DND-41 (cell line): ENCODE results near the gene SDSL.

Experiments
- ATAC-seq: fragments of 200-7000 bp; cut with Tn5 transposase; 3 replicates; pipeline ENCODE4 v1.9.1; 2021; ENCODE audit warnings: low read depth; ENCODE audit not compliant: insufficient read depth
- DNase-seq: peaks from one replicate; pipeline ENCODE4 v3.0.0-alpha.2; 2020
- H2AFZ ChIP-seq: 2 replicates; pipeline ENCODE4 v1.6.0; 2012; ENCODE audit warnings: low read depth, low read length
- H3K27ac ChIP-seq: 2 replicates; pipeline ENCODE4 v1.5.1; 2012; ENCODE audit warnings: low read length, inconsistent platforms
- H3K27me3 ChIP-seq: fragments of 200-600 bp; sonication (generic); 2 replicates; pipeline ENCODE4 v1.6.0; 2012; ENCODE audit warnings: low read length, mild to moderate bottlenecking, inconsistent platforms; ENCODE audit not compliant: insufficient read depth, poor library complexity
- H3K36me3 ChIP-seq: 2 replicates; pipeline ENCODE4 v1.5.1; 2012; ENCODE audit warnings: low read length, inconsistent platforms; ENCODE audit not compliant: insufficient read depth
- H3K4me1 ChIP-seq: 2 replicates; pipeline ENCODE4 v1.5.1; 2012; ENCODE audit warnings: mild to moderate bottlenecking, low read length; ENCODE audit not compliant: insufficient read depth
- H3K4me2 ChIP-seq: 2 replicates; pipeline ENCODE4 v1.6.0; 2012; ENCODE audit warnings: mild to moderate bottlenecking, moderate library complexity, low read length, inconsistent platforms; ENCODE audit not compliant: insufficient read depth
- H3K4me3 ChIP-seq, 2 experiments: fragments of 200-600 bp in 1 of 2; shearing (Covaris generic) in 1 of 2; 2 replicates each; pipeline ENCODE4 v1.5.1; 2012 to 2016; ENCODE audit warnings: inconsistent platforms in 2 of 2, low read length in 2 of 2, mild to moderate bottlenecking in 2 of 2, low read depth in 1 of 2, moderate library complexity in 1 of 2
- H3K79me2 ChIP-seq: 2 replicates; pipeline ENCODE4 v1.6.0; 2012; ENCODE audit warnings: low read length, inconsistent platforms; ENCODE audit not compliant: insufficient read depth
- H3K9ac ChIP-seq: 2 replicates; pipeline ENCODE4 v1.6.0; 2012; ENCODE audit warnings: low read depth, mild to moderate bottlenecking, inconsistent platforms, low read length, moderate library complexity
- H3K9me3 ChIP-seq: 2 replicates; pipeline ENCODE4 v1.5.1; 2012; ENCODE audit warnings: low read length, moderate library complexity, mild to moderate bottlenecking, inconsistent platforms; ENCODE audit not compliant: insufficient read depth, severe bottlenecking
- H4K20me1 ChIP-seq: 2 replicates; pipeline ENCODE4 v1.6.0; 2012; ENCODE audit warnings: low read length; ENCODE audit not compliant: insufficient read depth
- CTCF ChIP-seq: IDR thresholded peaks from 2 replicates; pipeline ENCODE4 v1.5.1; 2012; ENCODE audit warnings: borderline replicate concordance, low read length, moderate library complexity, mild to moderate bottlenecking; ENCODE audit not compliant: poor library complexity, severe bottlenecking; ENCODE audit errors: extremely low read depth
- EZH2 ChIP-seq: IDR thresholded peaks from 3 replicates; pipeline ENCODE4 v1.6.1; 2012; ENCODE audit warnings: borderline replicate concordance, low read depth, mild to moderate bottlenecking, moderate library complexity, low read length, inconsistent platforms; ENCODE audit not compliant: severe bottlenecking

The SDSL gene

GRCh38 chr12:113396200-113396599 lies 26.0 kb upstream of the SDSL start:
- no peaks in the 10 kb centered on the region for H3K79me2 ChIP-seq
- no peak overlapping the region for H3K4me3 ChIP-seq
- ATAC-seq (no peak), DNase-seq (no peak)
- no peak overlapping the region for H3K27ac ChIP-seq
- H3K4me1 ChIP-seq, result no peaks in the 10 kb centered on the region
- H3K27me3 ChIP-seq, result no peaks in the 10 kb centered on the region
- H3K9ac ChIP-seq, result no peak overlapping the region
- no peaks in the 10 kb centered on the region for H3K36me3 ChIP-seq
- no peak overlapping the region for H3K4me2 ChIP-seq
- no peak overlapping the region for H2AFZ ChIP-seq
- TF ChIP-seq CTCF, result no peak
- no peak for TF ChIP-seq EZH2
- no peaks in the 10 kb centered on the region for H4K20me1 ChIP-seq
- H3K9me3 ChIP-seq, result no peaks in the 10 kb centered on the region

- Histone ChIP-seq H3K9ac (no peak overlapping the region), H3K79me2 (no peaks in the 10 kb centered on the region), H3K27ac (no peak overlapping the region), H3K27me3 (no peaks in the 10 kb centered on the region), H3K4me1 (no peaks in the 10 kb centered on the region), H3K9me3 (no peaks in the 10 kb centered on the region), H4K20me1 (no peaks in the 10 kb centered on the region), H3K4me3 (no peak overlapping the region), H3K4me2 (no peak overlapping the region), H2AFZ (no peak overlapping the region), H3K36me3 (no peaks in the 10 kb centered on the region)
- no peak for DNase-seq
- no peak for ATAC-seq
- TF ChIP-seq EZH2 (no peak), CTCF (no peak)
These were observed 25.2 kb upstream of the SDSL start for GRCh38 chr12:113396828-113397496.

GRCh38 chr12:113397497-113398197 lies 24.5 kb upstream of the SDSL start:
- no peak for ATAC-seq
- H3K36me3 ChIP-seq, result no peaks in the 10 kb centered on the region
- TF ChIP-seq EZH2 (no peak), CTCF (no peak)
- no peak overlapping the region for H3K27ac ChIP-seq
- no peak for DNase-seq
- no peaks in the 10 kb centered on the region for H3K27me3 ChIP-seq
- no peaks in the 10 kb centered on the region for H4K20me1 ChIP-seq
- H3K9ac ChIP-seq, result no peak overlapping the region
- no peak overlapping the region for H3K4me3 ChIP-seq
- no peaks in the 10 kb centered on the region for H3K9me3 ChIP-seq
- H3K79me2 ChIP-seq, result no peaks in the 10 kb centered on the region
- no peak overlapping the region for H3K4me2 ChIP-seq
- no peak overlapping the region for H2AFZ ChIP-seq
- no peaks in the 10 kb centered on the region for H3K4me1 ChIP-seq
